Mesendoderm (in vitro differentiated cells): Measurements from ENCODE around the gene MREG.

Source experiments
- DNase-seq: peaks from one replicate; pipeline ENCODE4 v3.0.0; 2013
- H2AK5ac ChIP-seq: 2 replicates; pipeline ENCODE4 v1.6.1; 2013; ENCODE audit warnings: low read length, inconsistent platforms
- H2BK120ac ChIP-seq: 2 replicates; pipeline ENCODE4 v1.6.1; 2013; ENCODE audit warnings: low read depth, mild to moderate bottlenecking, low read length, moderate library complexity, mixed read lengths
- H2BK15ac ChIP-seq: replicated peaks from 2 replicates; pipeline ENCODE4 v1.6.1; 2013; ENCODE audit warnings: low read depth, mild to moderate bottlenecking, moderate library complexity
- H2BK5ac ChIP-seq: 2 replicates; pipeline ENCODE4 v1.6.1; 2013; ENCODE audit warnings: low read length, inconsistent platforms
- H3K18ac ChIP-seq: 2 replicates; pipeline ENCODE4 v1.6.1; 2013; ENCODE audit warnings: mild to moderate bottlenecking, low read length, mixed read lengths
- H3K23ac ChIP-seq: one replicate; pipeline ENCODE4 v1.6.1; 2013; ENCODE audit warnings: low read length
- H3K27ac ChIP-seq: 2 replicates; pipeline ENCODE4 v1.5.1; 2013; ENCODE audit warnings: low read depth, mild to moderate bottlenecking, inconsistent platforms, low read length, moderate library complexity
- H3K27me3 ChIP-seq: 2 replicates; pipeline ENCODE4 v1.6.1; 2013; ENCODE audit warnings: low read length, control low read depth, mild to moderate bottlenecking, inconsistent platforms; ENCODE audit not compliant: insufficient read depth, poor library complexity
- H3K36me3 ChIP-seq: 2 replicates; pipeline ENCODE4 v1.6.1; 2013; ENCODE audit warnings: low read length, inconsistent platforms; ENCODE audit not compliant: control insufficient read depth, insufficient read depth
- H3K4ac ChIP-seq: one replicate; pipeline ENCODE4 v1.6.1; 2013; ENCODE audit warnings: low read depth, mild to moderate bottlenecking, low read length, moderate library complexity
- H3K4me1 ChIP-seq: 2 replicates; pipeline ENCODE4 v1.6.1; 2013; ENCODE audit warnings: low read depth, low read length, inconsistent platforms; ENCODE audit not compliant: control insufficient read depth
- H3K4me2 ChIP-seq: 2 replicates; pipeline ENCODE4 v1.6.1; 2013; ENCODE audit warnings: low read length
- H3K4me3 ChIP-seq: 2 replicates; pipeline ENCODE4 v1.5.1; 2013; ENCODE audit warnings: mild to moderate bottlenecking, low read length
- H3K56ac ChIP-seq: one replicate; pipeline ENCODE4 v1.6.1; 2013; ENCODE audit warnings: low read length
- H3K79me1 ChIP-seq: 2 replicates; pipeline ENCODE4 v1.6.1; 2013; ENCODE audit warnings: low read length, inconsistent platforms
- H3K79me2 ChIP-seq: 2 replicates; pipeline ENCODE4 v1.6.1; 2013; ENCODE audit warnings: mild to moderate bottlenecking, low read length; ENCODE audit not compliant: control insufficient read depth, insufficient read depth
- H3K9ac ChIP-seq: 2 replicates; pipeline ENCODE4 v1.6.1; 2013; ENCODE audit warnings: low read length, inconsistent platforms
- H4K5ac ChIP-seq: one replicate; pipeline ENCODE4 v1.6.1; 2013; ENCODE audit warnings: low read length
- H4K8ac ChIP-seq: one replicate; pipeline ENCODE4 v1.6.1; 2013; ENCODE audit warnings: low read depth, mild to moderate bottlenecking, control low read depth, low read length, moderate library complexity
- WGBS: extraction: QIAGEN DNeasy Blood & Tissue Kit; methylation state at CpG from one replicate; pipeline ENCODE4 v1.1.7; 2013; ENCODE audit warnings: low lambda C conversion rate, missing lambda C conversion rate; ENCODE audit not compliant: insufficient coverage; ENCODE audit errors: extremely low coverage; 5-methylcytosine and 5-hydroxymethylcytosine counted together

Gene MREG

DNA sequence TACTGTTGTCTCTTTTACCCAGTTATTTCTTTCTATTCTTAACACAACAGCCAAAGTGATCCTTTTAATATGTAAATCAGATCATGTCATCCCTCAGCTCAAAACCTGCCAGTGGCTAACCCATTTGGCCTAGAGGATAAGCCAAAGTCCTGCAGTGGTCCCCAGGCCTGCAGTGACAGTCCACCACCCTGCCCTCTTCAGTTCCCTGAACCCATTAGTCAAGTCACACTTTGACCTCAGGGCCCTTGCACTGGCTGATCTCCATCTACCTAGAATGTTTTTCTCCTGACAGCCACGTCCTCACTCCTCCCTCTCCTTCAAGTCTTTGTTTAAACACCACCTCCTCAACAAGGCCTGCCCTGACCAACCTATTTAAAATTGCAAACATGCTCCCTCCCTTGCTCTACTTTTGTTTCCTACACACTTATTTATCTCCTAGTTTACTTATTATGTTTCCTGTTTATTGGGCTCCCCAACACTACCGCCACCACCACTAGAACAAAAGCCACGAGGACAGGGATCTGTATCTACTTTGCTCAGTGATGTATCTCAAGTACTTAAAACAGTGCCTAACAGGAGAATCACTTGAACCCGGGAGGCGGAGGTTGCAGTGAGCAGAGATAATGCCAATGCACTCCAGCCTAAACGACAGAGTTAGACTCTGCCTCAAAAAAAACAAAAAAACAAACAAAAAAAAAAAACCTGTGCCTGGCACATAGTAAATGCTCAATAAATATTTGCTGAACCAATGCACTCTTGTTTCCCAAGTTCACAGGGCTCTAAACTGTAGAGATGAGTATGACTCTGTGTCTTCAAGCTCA lies 9.3 kb downstream of the MREG start:
- Histone ChIP-seq H3K9ac (no peak overlapping the region), H3K4me3 (no peak overlapping the region), H2BK15ac (no peak overlapping the region), H2BK120ac (no peak overlapping the region), H3K27ac (no peak overlapping the region), H3K23ac (no peak overlapping the region), H4K8ac (no peak overlapping the region), H3K18ac (no peak overlapping the region), H3K36me3 (no peaks in the 10 kb centered on the region), H2AK5ac (no peak overlapping the region), H3K4me1 (peaks cover 6% of the 10 kb centered on the region), H3K79me2 (peaks cover 37% of the 10 kb centered on the region), H3K4ac (no peak overlapping the region), H4K5ac (no peak overlapping the region), H3K56ac (no peak overlapping the region), H3K27me3 (no peaks in the 10 kb centered on the region), H2BK5ac (no peak overlapping the region), H3K79me1 (peaks cover 19% of the 10 kb centered on the region), H3K4me2 (no peak overlapping the region)
- no peak for DNase-seq
- no CpG with 5 or more reads among the region's 6 CpGs for WGBS

GRCh38 chr2:216002693-216003092 lies 10.7 kb downstream of the MREG start:
- Histone ChIP-seq H3K27me3 (no peaks in the 10 kb centered on the region), H3K79me2 (peaks cover 37% of the 10 kb centered on the region), H4K5ac (no peak overlapping the region), H2AK5ac (no peak overlapping the region), H3K4me2 (no peak overlapping the region), H3K4ac (no peak overlapping the region), H3K27ac (no peak overlapping the region), H2BK5ac (no peak overlapping the region), H3K36me3 (no peaks in the 10 kb centered on the region), H3K23ac (no peak overlapping the region), H3K9ac (no peak overlapping the region), H3K18ac (no peak overlapping the region), H3K56ac (no peak overlapping the region), H3K4me1 (peaks cover 6% of the 10 kb centered on the region), H2BK120ac (no peak overlapping the region), H4K8ac (no peak overlapping the region), H2BK15ac (no peak overlapping the region), H3K4me3 (no peak overlapping the region), H3K79me1 (peaks cover 20% of the 10 kb centered on the region)
- no peak for DNase-seq
- no CpG with 5 or more reads among the region's 2 CpGs for WGBS

- no peaks in the 10 kb centered on the region for H3K36me3 ChIP-seq
- no peak overlapping the region for H2BK15ac ChIP-seq
- H2BK5ac ChIP-seq = no peak overlapping the region
- DNase-seq = no peak
- no peak overlapping the region for H3K4me2 ChIP-seq
- H3K18ac ChIP-seq = no peak overlapping the region
- H4K5ac ChIP-seq = no peak overlapping the region
- no peak overlapping the region for H2AK5ac ChIP-seq
- H3K9ac ChIP-seq = no peak overlapping the region
- WGBS = no CpG with 5 or more reads among the region's 5 CpGs
- no peak overlapping the region for H3K56ac ChIP-seq
- H3K23ac ChIP-seq = no peak overlapping the region
- H3K79me1 ChIP-seq = peaks cover 20% of the 10 kb centered on the region
- H4K8ac ChIP-seq = no peak overlapping the region
- no peaks in the 10 kb centered on the region for H3K27me3 ChIP-seq
- no peak overlapping the region for H3K27ac ChIP-seq
- H3K4me1 ChIP-seq = peaks cover 6% of the 10 kb centered on the region
- peaks cover 37% of the 10 kb centered on the region for H3K79me2 ChIP-seq
- H2BK120ac ChIP-seq = no peak overlapping the region
- H3K4me3 ChIP-seq = no peak overlapping the region
- no peak overlapping the region for H3K4ac ChIP-seq
Observed at GRCh38 chr2:216002101-216002678, 11.2 kb downstream of the MREG start.

GRCh38 chr2:216001216-216002100 lies 11.9 kb downstream of the MREG start:
- H2BK15ac ChIP-seq = no peak overlapping the region
- no peak overlapping the region for H3K4me3 ChIP-seq
- H3K4me1 ChIP-seq = peaks cover 3% of the 10 kb centered on the region
- no peak overlapping the region for H3K23ac ChIP-seq
- no peak overlapping the region for H2BK120ac ChIP-seq
- no peak overlapping the region for H3K4me2 ChIP-seq
- H3K27ac ChIP-seq = no peak overlapping the region
- H3K79me1 ChIP-seq = peaks cover 18% of the 10 kb centered on the region
- H3K9ac ChIP-seq = no peak overlapping the region
- no peaks in the 10 kb centered on the region for H3K27me3 ChIP-seq
- H3K4ac ChIP-seq = no peak overlapping the region
- H4K8ac ChIP-seq = no peak overlapping the region
- no peak for DNase-seq
- peaks cover 35% of the 10 kb centered on the region for H3K79me2 ChIP-seq
- no peak overlapping the region for H2AK5ac ChIP-seq
- no peak overlapping the region for H3K18ac ChIP-seq
- no peaks in the 10 kb centered on the region for H3K36me3 ChIP-seq
- peak overlapping the region; percentile 22 for H3K56ac ChIP-seq
- H2BK5ac ChIP-seq = no peak overlapping the region
- H4K5ac ChIP-seq = no peak overlapping the region
- WGBS = no CpG with 5 or more reads among the region's 9 CpGs

DNA sequence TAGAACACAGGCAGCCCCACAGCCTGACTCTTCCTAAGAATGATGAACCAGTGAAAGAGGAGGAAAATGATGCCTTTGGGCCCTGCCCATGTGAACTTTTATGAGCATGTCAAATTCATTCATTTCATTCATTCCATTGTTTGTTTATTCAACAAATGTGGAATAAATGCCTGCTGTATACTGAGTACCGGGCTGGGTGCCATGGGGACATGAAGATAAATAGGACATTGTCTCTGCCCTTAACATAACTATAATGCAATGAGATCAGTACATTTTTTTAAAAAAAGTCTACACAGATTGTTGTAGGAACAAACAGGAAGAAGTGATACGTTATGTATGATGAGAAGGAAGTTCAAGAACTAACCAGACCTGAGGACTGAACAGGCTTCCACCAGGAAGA lies 14.7 kb downstream of the MREG start:
- Histone ChIP-seq H3K4me3 (no peak overlapping the region), H3K9ac (no peak overlapping the region), H4K5ac (no peak overlapping the region), H2BK15ac (no peak overlapping the region), H2AK5ac (no peak overlapping the region), H2BK5ac (no peak overlapping the region), H3K27ac (no peak overlapping the region), H3K27me3 (no peaks in the 10 kb centered on the region), H3K79me1 (peaks cover 16% of the 10 kb centered on the region), H3K23ac (no peak overlapping the region), H3K4me2 (no peak overlapping the region), H3K4ac (no peak overlapping the region), H3K18ac (no peak overlapping the region), H3K4me1 (peaks cover 2% of the 10 kb centered on the region), H4K8ac (no peak overlapping the region), H3K36me3 (no peaks in the 10 kb centered on the region), H2BK120ac (no peak overlapping the region), H3K56ac (no peak overlapping the region), H3K79me2 (peaks cover 20% of the 10 kb centered on the region)
- no peak for DNase-seq
- no CpG with 5 or more reads among the region's 2 CpGs for WGBS
